Measurements from ENCODE around the gene MRFAP1L1.
A peak's percentile ranks its signal among the peaks of the same experiment; 100 is the strongest.
"Not testable (repeated sequence)": the region's sequence is repeated elsewhere in the genome, so short reads cannot be mapped to it uniquely, and the experiment has no call there.

MRFAP1L1 gene

DNA sequence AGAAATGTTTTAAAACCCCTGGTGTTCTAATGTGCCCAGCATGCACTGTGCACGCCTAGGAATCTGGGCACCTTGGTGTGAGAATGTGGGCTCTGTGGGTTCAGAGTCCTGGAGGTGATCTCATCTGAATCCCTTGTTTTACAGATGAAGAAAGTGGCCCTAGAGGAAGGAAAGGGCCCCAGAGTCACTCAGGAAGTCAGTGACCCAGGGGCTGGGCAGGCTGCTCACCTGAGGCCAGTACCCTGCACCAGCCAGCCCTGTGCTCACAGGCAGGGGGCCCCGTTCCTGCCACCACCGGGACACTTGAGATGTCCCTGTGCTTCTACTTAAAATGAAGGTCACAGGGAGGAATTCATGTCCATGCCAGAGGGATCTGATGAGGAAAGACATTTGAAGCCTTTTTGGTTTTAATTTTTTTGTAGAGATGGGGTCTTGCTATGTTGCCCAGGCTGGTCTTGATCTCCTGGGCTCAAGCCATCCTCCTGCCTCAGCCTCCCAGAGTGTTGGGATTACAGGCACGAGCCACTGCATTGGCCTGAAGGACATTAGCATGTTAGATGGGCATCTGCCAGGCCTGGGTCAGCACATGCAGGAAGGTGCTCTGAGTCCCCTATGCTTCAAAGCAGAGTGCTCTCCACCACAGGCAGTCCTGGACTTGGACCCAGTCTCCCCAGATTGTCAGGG is 23.4 kb downstream of the MRFAP1L1 start:
- no peak for DNase-seq

DNA sequence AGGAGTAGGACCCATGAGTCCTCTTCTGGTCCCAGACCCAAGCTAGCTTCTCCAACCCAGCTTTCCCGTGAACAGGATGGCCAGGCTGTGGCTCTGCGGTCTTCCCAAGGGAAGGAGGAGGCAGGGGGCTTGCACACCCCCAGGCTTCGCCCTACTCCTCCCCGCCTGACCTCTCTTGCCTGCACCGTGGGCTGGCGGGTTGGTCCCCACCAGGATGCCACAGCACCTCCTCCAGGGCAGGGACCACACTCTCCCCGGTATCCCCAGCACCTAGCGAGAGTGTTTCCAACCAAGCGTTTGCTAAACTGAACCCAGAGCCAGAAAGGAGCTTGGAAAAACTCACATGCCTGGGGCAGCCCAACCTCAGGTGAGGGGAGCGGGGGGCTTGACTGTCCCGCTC is 25.0 kb downstream of the MRFAP1L1 start:
- no peak for DNase-seq

DNA sequence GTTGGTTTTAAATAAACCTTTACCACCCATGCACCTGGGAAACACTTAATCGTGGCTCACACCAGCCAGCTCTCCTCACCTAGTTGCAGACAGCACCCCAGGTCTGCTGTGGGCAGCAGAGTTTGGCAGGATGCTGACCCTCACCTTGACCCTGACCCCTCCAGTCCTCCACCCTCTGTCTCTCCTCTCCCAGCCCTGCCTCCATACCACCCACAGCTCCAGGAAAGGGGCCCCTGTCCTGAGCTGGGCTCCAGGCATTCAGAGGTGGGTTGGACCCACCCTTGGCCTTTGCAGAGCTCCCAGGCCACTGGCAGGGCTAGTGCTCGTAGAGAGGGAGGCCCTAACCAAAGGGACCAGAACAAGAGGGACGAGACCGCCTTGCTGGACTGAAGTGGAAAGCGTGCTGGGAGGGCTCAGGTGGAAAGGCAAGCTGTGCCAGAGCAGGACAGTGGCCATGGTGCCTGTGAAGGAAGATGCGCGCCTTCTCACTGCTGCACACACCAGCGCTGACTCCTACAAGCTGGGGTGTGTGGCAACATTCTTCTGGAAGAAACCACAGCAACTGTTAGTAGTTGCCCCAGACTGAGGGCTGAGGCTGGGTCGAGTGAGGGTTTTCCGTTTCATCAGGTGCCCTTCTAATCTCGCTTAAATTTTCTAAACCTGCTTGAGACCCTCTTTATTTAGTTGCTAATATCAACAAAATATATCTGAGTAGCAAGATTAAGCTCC is 26.6 kb downstream of the MRFAP1L1 start:
- peak; percentile 30 for DNase-seq

DNA sequence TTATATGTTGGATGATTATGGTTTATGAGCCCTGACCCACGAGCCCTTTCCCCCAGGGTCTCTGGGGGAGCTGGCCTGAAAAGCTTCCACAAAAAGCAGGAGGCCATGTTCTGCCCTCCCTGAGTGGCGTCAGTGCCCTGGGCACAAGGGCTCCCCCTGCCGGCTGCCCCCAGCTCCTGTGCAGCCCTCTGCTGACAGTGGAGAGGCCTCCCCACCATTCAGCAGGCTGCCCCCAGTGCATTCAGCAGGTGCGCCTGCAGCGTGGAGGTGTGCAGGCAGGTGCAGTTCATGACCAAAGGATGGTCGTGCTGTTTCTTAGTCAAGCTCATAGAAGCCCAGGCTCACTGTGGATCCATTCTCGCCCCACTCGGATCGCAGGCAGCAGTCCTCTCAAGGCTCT is 28.5 kb downstream of the MRFAP1L1 start:
- no peak for DNase-seq

DNA sequence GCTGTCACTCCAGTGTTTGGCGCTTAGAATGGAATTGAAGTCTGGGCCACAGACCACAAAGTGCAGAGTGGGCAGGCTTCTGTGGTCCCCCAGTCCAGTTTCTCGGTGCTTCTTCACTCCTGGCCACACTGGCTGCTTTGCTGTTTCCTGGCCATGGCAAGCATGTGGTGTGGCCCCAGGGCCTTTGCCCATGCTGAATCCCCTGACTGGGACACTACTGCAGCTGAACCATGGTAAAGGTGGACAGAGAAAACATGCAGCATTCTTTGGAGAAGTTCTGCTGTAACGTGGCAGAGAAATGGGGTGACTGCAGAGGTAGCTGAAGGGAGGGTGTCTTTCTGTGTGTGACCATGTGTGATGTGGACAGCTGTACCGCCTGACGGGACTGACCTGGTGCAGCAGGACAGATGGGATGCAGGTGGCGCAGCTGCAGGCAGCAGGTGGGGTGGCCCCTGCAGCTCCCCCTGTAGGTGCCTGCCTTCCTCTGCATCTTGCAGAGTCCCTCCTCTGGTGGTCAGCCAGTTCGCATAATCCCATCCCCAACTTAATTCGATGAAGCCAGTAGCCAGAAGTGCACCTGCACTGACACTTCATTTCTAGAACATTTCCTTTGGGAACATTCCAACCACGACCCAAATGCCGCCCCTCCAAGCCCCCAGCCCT is 29.2 kb downstream of the MRFAP1L1 start:
- no peak for DNase-seq

DNA sequence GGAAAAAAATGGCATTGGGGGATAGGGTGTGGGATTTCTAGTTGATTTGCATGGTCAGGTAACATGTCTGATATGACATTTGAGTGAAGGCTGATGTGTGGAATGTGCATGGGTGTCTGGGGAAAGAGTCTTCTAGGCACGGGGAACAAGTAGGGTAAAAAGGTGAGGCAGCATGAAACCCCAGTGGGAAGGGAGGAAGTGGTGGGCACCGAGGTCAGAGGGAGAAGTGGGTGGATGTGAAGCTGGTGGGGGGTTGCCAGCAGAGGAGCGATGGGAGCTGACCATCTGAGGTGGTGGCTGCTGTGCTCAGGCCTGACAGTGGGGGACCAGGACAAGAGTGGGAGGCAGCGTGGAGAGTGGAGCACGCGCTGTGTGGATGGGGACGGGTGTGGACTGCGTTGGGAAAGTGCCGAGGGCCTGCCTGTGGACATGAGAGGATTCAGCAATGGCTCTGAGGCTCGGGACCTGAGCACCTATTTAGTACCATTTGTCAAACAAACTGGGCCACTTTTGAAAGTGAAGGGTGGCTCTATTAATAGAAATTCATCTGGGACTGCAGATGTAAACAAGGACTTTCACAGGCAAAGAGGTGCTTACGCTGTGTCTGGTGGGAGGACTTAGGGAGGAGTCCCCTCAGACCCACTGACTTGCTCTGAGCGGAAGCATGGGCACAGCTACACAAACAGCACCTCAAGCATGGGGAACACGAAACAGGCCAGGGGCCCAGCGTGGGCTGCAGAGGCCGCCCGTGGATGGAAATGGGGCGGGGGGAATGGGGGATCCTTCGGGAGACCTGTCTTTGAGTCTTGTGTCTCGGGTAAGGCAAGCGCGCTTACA is 32.7 kb downstream of the MRFAP1L1 start:
- no peak for DNase-seq

DNA sequence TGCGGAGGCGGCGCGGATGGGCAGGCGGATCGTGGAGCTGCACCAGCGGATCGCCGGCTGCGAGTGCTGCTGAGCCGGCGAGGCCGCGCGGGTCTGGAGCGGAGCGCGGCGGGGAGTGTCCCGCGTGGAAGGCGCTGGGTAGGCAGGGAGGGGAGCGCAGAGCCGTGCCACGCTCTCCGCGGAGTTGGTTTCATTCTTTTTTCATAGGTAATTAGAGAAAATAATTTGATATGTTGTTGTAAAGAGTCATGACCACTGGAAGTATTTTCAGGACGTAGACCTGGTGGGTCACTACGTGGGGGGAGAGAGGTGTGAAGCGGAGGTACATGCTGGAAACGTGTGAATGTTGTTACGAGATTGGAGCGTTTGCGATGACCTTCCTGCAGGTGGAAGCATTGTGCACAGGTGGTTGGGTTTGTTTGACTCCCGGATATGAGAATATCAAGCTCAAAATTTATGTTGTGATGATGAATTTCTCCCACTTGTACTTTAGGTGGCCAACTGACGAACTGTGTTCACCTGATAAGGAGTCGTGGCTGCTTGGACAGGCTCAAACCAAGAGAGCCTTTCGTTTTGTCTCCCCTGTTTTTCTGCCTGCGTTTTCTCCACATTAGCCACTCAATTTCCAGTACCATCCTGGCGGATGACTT is 35.0 kb downstream of the MRFAP1L1 start:
- DNase-seq: no peak

DNA sequence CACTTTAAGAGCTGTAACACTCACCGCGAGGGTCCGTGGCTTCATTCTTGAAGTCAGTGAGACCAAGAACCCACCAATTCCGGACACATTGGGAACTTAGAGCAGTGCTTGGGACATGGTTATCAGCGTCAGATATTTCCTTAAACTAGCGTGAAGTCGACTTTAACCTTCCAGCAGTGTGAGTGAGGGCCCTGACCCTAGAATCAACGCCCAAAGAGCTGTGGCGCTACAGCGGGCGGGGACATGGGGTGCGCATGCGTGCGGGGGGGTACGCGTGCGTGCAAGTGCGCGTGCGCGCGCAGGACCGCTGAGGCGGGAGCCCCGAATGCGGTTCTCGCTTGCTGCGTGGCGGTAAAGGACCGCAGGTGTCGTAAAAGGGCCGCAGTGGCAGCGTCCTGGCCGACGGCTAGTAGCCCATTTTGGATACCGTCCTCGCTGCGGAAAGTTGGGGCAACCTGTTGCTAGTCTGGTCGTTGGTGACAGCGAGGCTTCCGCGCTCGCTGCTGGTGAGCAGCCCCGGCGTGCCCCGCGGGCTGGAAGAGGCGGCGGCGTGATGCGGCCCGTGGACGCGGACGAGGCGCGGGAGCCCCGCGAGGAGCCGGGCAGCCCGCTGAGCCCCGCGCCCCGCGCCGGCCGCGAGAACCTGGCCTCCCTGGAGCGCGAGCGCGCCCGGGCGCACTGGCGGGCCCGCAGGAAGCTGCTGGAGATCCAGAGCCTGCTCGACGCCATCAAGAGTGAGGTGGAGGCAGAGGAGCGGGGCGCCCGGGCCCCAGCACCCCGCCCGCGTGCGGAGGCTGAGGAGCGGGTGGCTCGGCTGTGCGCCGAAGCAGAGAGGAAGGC is 35.8 kb downstream of the MRFAP1L1 start:
- no peak for DNase-seq

DNA sequence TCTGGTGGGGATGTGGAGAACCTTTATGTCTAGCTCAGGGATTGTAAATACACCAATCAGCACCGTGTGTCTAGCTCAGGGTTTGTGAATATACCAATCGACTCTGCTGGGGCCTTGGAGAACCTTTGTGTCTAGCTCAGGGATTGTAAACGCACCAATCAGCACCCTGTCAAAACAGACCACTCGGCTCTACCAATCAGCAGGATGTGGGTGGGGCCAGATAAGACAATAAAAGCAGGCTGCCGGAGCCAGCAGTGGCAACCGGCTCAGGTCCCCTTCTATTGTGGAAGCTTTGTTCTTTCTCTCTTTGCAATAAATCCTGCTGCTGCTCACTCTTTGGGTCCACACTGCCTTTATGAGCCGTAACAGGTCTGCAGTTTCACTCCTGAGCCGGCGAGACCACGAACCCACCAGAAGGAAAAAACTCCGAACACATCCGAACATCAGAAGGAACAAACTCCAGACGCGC is 36.4 kb downstream of the MRFAP1L1 start:
- DNase-seq: not testable (repeated sequence)

DNA sequence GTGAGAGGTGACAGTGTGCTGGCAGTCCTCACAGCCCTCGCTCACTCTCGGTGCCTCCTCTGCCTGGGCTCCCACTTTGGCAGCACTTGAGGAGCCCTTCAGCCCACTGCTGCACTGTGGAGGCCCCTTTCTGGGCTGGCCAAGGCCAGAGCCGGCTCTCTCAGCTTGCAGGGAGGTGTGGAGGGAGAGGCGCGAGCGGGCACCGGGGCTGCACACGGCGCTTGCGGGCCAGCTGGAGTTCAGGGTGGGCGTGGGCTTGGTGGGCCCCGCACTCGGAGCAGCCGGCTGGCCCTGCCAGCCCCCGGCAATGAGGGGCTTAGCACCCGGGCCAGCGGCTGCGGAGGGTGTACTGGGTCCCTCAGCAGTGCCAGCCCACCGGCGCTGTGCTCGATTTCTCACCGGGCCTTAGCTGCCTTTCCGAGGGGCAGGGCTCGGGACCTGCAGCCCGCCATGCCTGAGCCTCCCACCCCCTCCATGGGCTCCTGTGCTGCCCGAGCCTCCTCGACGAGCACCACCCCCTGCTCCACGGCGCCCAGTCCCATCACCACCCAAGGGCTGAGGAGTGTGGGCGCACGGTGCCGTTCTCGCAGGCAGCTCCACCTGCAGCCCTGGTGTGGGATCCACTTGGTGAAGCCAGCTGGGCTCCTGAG is 37.0 kb downstream of the MRFAP1L1 start:
- DNase-seq: not testable (repeated sequence)

DNA sequence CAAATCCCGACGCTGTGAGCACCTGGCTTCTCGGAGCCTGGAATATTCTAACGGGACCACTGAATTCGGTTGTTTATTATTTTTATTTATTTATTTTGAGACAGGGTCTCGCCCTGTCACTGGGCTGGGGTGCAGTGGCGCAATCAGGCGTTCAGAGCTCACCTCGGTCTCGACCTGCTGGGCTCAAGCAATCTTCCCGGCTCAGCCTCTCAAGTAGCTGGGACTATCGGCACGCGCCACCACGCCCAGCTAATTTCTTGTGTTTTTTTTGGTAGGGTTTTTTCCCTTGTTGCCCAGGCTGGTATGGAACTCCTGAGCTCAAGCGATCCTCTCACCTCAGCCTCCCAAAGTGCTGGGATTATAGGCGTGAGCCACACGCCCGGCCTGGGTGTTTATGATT is 37.5 kb downstream of the MRFAP1L1 start:
- DNase-seq: no peak

DNA sequence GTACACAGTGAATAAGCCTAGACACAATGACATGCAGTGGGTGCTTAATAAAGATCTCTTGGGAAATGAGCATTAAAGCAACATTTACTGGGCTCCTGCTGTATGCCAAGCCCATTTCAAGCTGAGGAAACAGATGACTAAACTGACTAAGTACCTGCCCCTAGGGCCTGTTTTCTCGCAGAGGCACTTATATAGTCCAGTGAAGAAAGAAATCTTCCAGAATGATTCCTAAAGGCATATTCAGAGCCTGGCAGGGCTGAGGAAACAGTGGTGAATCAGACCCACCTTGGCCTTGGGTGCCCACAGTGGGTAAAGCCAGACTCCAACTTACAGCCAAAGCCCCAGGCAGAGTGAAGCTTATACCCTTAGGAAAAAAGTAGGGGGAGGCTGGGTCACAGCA is 38.0 kb downstream of the MRFAP1L1 start:
- DNase-seq: no peak

DNA sequence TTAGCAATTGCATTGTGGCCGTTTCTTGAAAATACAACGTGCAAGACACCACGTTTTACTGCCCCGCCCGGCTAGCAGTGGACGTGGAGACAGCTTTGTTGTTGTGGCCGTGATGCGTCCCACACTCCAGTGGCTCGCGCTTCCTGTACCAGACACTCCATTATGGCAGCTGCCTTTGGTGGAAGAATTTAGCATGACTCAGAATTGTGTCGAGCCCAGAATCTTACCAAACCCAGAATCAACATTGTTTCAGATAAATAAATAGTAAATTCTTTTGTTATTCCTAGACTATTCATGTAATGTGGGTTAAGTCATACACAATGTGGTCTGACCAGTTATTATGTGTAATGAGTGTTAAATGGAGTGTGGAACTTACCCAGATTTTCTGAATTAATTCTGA is 41.3 kb downstream of the MRFAP1L1 start:
- no peak for DNase-seq

DNA sequence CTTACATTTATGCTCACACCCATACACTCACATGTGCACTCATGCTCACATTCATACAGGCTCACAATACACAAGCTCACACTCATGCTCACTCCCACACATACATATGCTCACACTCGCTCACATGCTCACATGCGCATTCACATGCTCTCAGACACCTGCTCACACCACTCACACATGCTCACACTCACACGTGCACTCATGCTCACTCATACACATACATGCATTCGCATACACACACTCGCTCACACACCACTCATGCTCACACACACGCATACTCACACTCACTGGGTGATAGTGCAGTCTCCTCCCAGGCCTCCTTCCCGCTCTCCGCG is 44.4 kb downstream of the MRFAP1L1 start:
- DNase-seq: no peak

DNA sequence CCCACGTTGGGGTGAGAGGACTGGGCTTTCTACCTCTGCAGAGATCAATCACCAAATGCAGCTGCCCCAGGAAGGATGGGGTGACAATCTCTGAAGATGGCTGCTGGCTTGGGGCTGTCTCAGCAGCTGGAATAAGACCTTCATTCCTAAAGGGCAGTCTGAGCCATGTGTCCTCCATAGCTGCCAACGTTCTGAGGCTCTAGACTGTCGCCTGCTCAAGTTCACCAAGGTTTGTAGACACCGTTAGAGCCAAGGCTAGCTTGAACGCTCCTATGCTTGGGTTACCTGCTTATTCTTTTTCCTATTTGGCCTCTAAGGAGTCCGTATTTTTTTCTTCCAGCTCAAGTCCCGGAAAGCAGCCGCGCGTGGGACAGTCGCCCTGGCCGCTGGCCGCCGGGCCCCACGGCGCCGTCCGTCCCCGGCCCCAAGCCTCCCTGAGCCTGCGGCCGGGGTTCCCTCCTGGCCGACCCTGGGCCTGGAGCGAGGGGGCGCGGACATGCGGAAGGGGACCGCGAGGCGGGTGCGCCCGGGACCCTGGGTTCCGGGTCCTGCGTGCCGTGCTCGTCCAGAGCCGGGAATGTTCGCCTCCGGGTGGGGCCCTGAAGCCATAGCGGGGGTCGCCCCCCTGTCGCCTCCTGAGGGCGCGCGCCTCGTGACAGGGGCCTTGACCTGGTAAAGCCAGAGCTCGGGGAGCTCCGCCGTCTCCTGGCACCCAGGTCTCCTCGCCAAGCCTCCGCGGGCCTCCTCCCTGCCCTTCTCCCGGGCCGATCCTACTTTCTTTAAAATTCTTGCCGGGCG is 45.9 kb downstream of the MRFAP1L1 start:
- DNase-seq: no peak

DNA sequence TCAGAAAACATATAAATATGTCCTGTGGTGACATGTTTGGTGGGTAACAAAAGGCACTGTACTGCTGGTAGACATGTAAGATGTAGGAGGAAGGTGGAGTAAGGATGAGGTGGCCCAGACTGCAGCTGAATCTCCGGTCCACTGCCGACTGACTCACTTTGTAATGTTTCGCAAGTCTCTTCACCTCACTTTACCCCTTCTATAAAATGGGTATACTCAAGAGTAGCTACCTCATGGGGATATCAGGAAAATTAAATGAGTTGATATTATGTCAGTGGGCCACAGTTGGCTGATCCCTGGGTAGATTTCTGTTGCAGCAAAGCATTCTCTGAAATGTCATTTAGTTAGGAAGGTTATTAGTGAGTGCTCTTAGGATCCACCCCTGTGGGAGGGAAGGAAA is 47.1 kb downstream of the MRFAP1L1 start:
- DNase-seq: no peak

DNA sequence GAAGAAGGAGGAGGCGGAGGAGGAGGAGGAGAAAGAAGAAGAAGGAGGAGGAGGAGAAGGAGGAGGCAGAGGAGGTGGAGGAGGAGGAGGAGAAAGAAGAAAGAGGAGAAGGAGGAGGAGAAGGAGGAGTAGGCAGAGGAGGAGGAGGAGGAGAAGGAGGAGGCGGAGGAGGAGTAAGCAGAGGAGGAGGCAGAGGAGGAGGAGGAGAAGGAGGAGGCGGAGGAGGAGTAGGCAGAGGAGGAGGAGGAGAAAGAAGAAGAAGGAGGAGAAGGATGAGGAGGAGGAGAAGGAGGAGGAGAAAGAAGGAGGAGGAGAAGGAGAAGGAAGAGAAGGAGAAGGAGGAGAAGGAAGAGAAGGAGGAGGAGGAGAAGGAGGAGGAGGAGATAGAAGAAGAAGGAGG is 49.2 kb downstream of the MRFAP1L1 start:
- no peak for DNase-seq

DNA sequence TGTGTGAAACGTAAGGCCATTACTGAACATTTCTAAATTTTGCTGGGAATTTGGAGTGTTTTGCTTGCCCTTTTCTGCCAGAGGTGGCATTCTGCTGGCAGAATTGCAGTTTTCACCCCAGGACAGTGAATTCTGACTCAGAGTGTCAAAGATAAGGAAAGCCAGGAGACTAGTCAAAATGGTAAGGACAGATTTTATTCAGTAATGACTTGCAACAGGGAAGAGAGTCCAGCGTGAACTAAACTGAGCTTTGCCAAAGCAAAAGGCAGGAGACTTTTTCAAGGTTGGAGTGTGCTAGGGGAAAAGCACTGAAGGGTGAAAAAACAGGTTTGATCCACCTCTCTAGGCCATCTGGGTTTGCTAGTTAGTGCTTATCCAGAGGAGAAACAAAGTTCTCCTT is 49.8 kb downstream of the MRFAP1L1 start:
- DNase-seq: no peak

DNA sequence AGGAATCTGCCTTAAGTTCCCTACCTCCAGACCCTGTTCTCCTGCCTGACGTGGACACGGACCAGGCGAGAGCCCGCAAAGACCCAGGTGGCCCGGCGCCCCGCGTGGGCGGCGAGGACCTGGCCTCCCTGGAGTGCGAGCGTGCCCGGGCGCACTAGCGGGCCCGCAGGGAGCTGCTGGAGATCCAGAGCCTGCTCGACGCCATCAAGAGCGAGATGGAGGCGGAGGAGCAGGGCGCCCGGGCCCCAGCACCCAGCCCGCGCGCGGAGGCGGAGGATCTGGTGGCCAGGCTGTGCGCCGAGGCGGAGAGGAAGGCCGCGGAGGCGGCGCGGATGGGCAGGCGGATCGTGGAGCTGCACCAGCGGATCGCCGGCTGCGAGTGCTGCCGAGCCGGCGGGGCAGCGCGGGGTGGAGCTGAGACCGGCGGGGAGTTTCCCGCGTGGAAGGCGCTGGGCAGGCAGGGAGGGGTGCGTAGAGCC is 51.0 kb downstream of the MRFAP1L1 start:
- no peak for DNase-seq

DNA sequence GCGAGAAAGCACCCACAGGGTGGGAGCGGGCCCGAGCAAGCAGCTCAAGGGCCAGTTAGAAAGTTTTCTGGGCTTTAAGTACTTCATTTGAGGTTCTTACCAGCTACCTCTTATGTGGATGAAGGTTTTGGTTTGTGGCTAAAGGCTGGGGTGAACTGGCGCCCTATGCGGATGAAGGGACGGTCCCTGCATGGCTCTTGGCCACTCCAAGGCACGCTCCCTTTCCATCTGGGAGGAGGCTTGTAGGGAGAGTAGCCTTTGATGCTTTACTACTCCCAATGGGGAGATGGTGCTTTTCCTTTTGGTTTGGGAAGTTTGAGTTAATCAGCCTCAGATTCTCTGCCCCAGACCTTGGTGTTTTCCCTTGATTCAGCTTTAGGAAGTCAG is 51.5 kb downstream of the MRFAP1L1 start:
- no peak for DNase-seq
